HG02642 (cell line): ENCODE measurements around the gene SFT2D2.

Source experiments
- ATAC-seq: cut with Tn5 transposase; IDR thresholded peaks from one replicate; pipeline ENCODE4 v1.9.1; 2021; ENCODE audit warnings: mild to moderate bottlenecking; ENCODE audit not compliant: unreplicated experiment, poor library complexity

SFT2D2 gene

GRCh38 chr1:168300626-168301025 is 74.8 kb downstream of the SFT2D2 start:
- no peak for ATAC-seq

GRCh38 chr1:168301664-168302320 is 76.0 kb downstream of the SFT2D2 start:
- no peak for ATAC-seq
